Germinal center (tissue), 1 donor: ENCODE data around the gene FRMPD4.

Experiments
- DNase-seq: peaks from one replicate; pipeline ENCODE4 v3.0.0; 2012; ENCODE audit warnings: mixed read lengths, low spot score

FRMPD4 gene

GRCh38 chrX:12672367-12673106, 534.3 kb downstream of the FRMPD4 start:
- DNase-seq = no peak

GRCh38 chrX:12673487-12673886, 535.2 kb downstream of the FRMPD4 start:
- DNase-seq = no peak

- no peak for DNase-seq
Measured at GRCh38 chrX:12679522-12679921, 541.2 kb downstream of the FRMPD4 start.

GRCh38 chrX:12681047-12681446, 542.8 kb downstream of the FRMPD4 start:
- DNase-seq = no peak

GRCh38 chrX:12685541-12685940, 547.3 kb downstream of the FRMPD4 start:
- no peak for DNase-seq

- DNase-seq = no peak
Measured at GRCh38 chrX:12686331-12686730, 548.1 kb downstream of the FRMPD4 start.

- DNase-seq = no peak
Measured at GRCh38 chrX:12690646-12691045, 552.4 kb downstream of the FRMPD4 start.

GRCh38 chrX:12693754-12694153, 555.5 kb downstream of the FRMPD4 start:
- DNase-seq = no peak

GRCh38 chrX:12700745-12701144, 562.5 kb downstream of the FRMPD4 start:
- no peak for DNase-seq

GRCh38 chrX:12701628-12702027, 563.4 kb downstream of the FRMPD4 start:
- DNase-seq = peak; percentile 41

GRCh38 chrX:12702509-12703091, 564.3 kb downstream of the FRMPD4 start:
- DNase-seq = no peak

GRCh38 chrX:12704706-12705105, 566.4 kb downstream of the FRMPD4 start:
- DNase-seq = no peak

GRCh38 chrX:12709047-12709446, 570.8 kb downstream of the FRMPD4 start:
- DNase-seq = no peak

- peak; percentile 2 for DNase-seq
Measured at GRCh38 chrX:12711435-12712040, 573.3 kb downstream of the FRMPD4 start.

- no peak for DNase-seq
Measured at GRCh38 chrX:12716574-12716973, 578.3 kb downstream of the FRMPD4 start.

GRCh38 chrX:12719837-12720236, 581.6 kb downstream of the FRMPD4 start:
- DNase-seq = no peak

GRCh38 chrX:12721042-12721441, 582.8 kb downstream of the FRMPD4 start:
- DNase-seq = no peak

- no peak for DNase-seq
Measured at GRCh38 chrX:12722314-12722713, 584.0 kb downstream of the FRMPD4 start.

- DNase-seq = no peak
Measured at GRCh38 chrX:12741416-12741815, 603.1 kb downstream of the FRMPD4 start.

GRCh38 chrX:12747433-12747832, 609.2 kb downstream of the FRMPD4 start:
- no peak for DNase-seq

GRCh38 chrX:12751887-12752286, 613.6 kb downstream of the FRMPD4 start:
- no peak for DNase-seq

GRCh38 chrX:12753366-12753765, 615.1 kb downstream of the FRMPD4 start:
- DNase-seq = no peak

GRCh38 chrX:12758291-12758690, 620.0 kb downstream of the FRMPD4 start:
- DNase-seq = no peak
